Measurements from ENCODE around the gene SCN5A.

SCN5A gene

GRCh38 chr3:38534180-38534579, 115.3 kb downstream of the SCN5A start:
- DNase-seq = no peak

GRCh38 chr3:38533285-38533976, 116.1 kb downstream of the SCN5A start:
- DNase-seq = no peak

GRCh38 chr3:38532529-38532928, 117.0 kb downstream of the SCN5A start:
- no peak for DNase-seq

- DNase-seq = no peak
These were observed 121.0 kb downstream of the SCN5A start for GRCh38 chr3:38528457-38528856.

- DNase-seq = no peak
These were observed 122.7 kb downstream of the SCN5A start for GRCh38 chr3:38526792-38527191.

- no peak for DNase-seq
These were observed 125.2 kb downstream of the SCN5A start for GRCh38 chr3:38524141-38524739.

GRCh38 chr3:38522002-38522401, 127.5 kb downstream of the SCN5A start:
- DNase-seq = no peak

- DNase-seq = peak; percentile 77
These were observed 128.0 kb downstream of the SCN5A start for GRCh38 chr3:38521391-38521987.

- no peak for DNase-seq
These were observed 129.8 kb downstream of the SCN5A start for GRCh38 chr3:38519651-38520050.

GRCh38 chr3:38519000-38519399, 130.5 kb downstream of the SCN5A start:
- no peak for DNase-seq

- no peak for DNase-seq
These were observed 132.8 kb downstream of the SCN5A start for GRCh38 chr3:38516669-38517068.

GRCh38 chr3:38515367-38515766, 134.1 kb downstream of the SCN5A start:
- no peak for DNase-seq

GRCh38 chr3:38511546-38511945, 137.9 kb downstream of the SCN5A start:
- DNase-seq = no peak

GRCh38 chr3:38510631-38511030, 138.9 kb downstream of the SCN5A start:
- no peak for DNase-seq

- DNase-seq = no peak
These were observed 139.8 kb downstream of the SCN5A start for GRCh38 chr3:38509732-38510131.

GRCh38 chr3:38507120-38507519, 142.4 kb downstream of the SCN5A start:
- DNase-seq = no peak

GRCh38 chr3:38500688-38501417, 148.6 kb downstream of the SCN5A start:
- no peak for DNase-seq

All from activated CD8-positive, alpha-beta memory T cell treated with anti-CD3 and anti-CD28 coated beads for 24 hours (primary cell).